HepG2 (cell line): Measurements from ENCODE around the gene CAMK1. TPM values are rescaled to one million over a fixed set of nuclear protein-coding genes. Genes with fewer than 3 reads are reported as not detected.

ENCODE experiments used
- ATAC-seq: fragments of 200-7000 bp; cut with Tn5 transposase; 3 replicates; pipeline ENCODE4 v1.9.1; 2020; ENCODE audit warnings: mild to moderate bottlenecking, moderate library complexity
- BruUV-seq: library from RNA; stranded (reverse); fragments of 400-500 nt; replicated peaks from 2 replicates; lab custom pipeline; 2021; lab: Mats Ljungman, UMichigan
- CTCF ChIA-PET: fragments of 300-600 bp; formaldehyde crosslinking; extraction: SDS; loops from one replicate; lab custom pipeline; 2021; ENCODE audit warnings: low total read pairs, inconsistent platforms, low intra/inter-chr PET ratio; lab: Yijun Ruan, JAX
- POLR2A ChIA-PET: fragments of 350-600 bp; sonication (Branson Sonifier 250); formaldehyde crosslinking; loops from one replicate; lab custom pipeline; 2020; ENCODE audit warnings: antibody characterized with exemption, inconsistent platforms; lab: Yijun Ruan, JAX
- DNase-seq: peaks from one replicate; pipeline ENCODE4 v3.0.0-alpha.2; 2015; ENCODE audit warnings: low spot score
- FAIRE-seq: peaks from 3 replicates; lab custom pipeline; 2011; peaks lifted over from hg19 to GRCh38; lab: Jason Lieb, UNC
- H2AFZ ChIP-seq: one replicate; pipeline ENCODE4 v1.6.1; 2011; ENCODE audit warnings: low read length, inconsistent platforms
- H3K27ac ChIP-seq: fragments of 300-600 bp; 3 replicates; pipeline ENCODE4 v1.8.0; 2011; ENCODE audit warnings: mixed run types, mild to moderate bottlenecking, mixed read lengths, low read length, inconsistent platforms; ENCODE audit not compliant: insufficient read depth; ENCODE audit errors: extremely low read length
- H3K27me3 ChIP-seq, 2 experiments: fragments of 200-600 bp in 1 of 2; 2 replicates in 1 of 2; 3 replicates in 1 of 2; pipeline versions ENCODE4 v1.6.0 to v1.8.0; 2011; ENCODE audit warnings: low read length in 2 of 2, mild to moderate bottlenecking in 2 of 2, moderate library complexity in 2 of 2, inconsistent platforms in 1 of 2; ENCODE audit not compliant: insufficient read depth in 2 of 2, control insufficient read depth in 1 of 2
- H3K36me3 ChIP-seq, 2 experiments: fragments of 200-600 bp in 1 of 2; replicated peaks in 1 of 2; 2 replicates in 1 of 2; 3 replicates in 1 of 2; pipeline versions ENCODE4 v1.5.1 to v1.8.0; 2011; ENCODE audit warnings: low read length in 2 of 2, inconsistent platforms in 1 of 2; ENCODE audit not compliant: insufficient read depth in 2 of 2, control insufficient read depth in 1 of 2
- H3K4me1 ChIP-seq: 2 replicates; pipeline ENCODE4 v1.5.1; 2012; ENCODE audit warnings: low read length, inconsistent platforms; ENCODE audit not compliant: insufficient read depth
- H3K4me2 ChIP-seq: 2 replicates; pipeline ENCODE4 v1.6.0; 2011; ENCODE audit warnings: low read depth, low read length, inconsistent platforms
- H3K4me3 ChIP-seq, 3 experiments: fragments of 200-600 bp in 1 of 3; sonication (generic), shearing (Covaris generic) in 1 of 3; replicated peaks in 1 of 3; 2 replicates each; pipeline ENCODE4 v1.5.1; 2011 to 2016; ENCODE audit warnings: low read length in 3 of 3, inconsistent platforms in 2 of 3, low read depth in 2 of 3, mild to moderate bottlenecking in 2 of 3, control low read depth in 1 of 3, mixed read lengths in 1 of 3; ENCODE audit not compliant: insufficient read depth in 1 of 3
- H3K79me2 ChIP-seq: one replicate; pipeline ENCODE4 v1.6.1; 2011; ENCODE audit warnings: low read length, inconsistent platforms; ENCODE audit not compliant: insufficient read depth
- H3K9ac ChIP-seq: 2 replicates; pipeline ENCODE4 v1.6.0; 2011; ENCODE audit warnings: mild to moderate bottlenecking, low read depth, low read length, inconsistent platforms; ENCODE audit not compliant: insufficient read depth
- H3K9me3 ChIP-seq: 2 replicates; pipeline ENCODE4 v1.5.1; 2012; ENCODE audit warnings: mild to moderate bottlenecking, low read length
- H4K20me1 ChIP-seq: 2 replicates; pipeline ENCODE4 v1.6.0; 2011; ENCODE audit warnings: inconsistent platforms, mild to moderate bottlenecking, low read length, moderate library complexity; ENCODE audit not compliant: insufficient read depth
- HNF1A ChIP-seq, 2 experiments: sonication (generic) in 1 of 2; formaldehyde crosslinking in 1 of 2; IDR thresholded peaks; 2 replicates each; pipeline versions ENCODE4 v1.4.0 to v1.6.1; 2016 to 2020; ENCODE audit warnings: borderline replicate concordance in 1 of 2, low read depth in 1 of 2, mild to moderate bottlenecking in 1 of 2, missing genetic modification reagents in 1 of 2
- HNRNPUL1 ChIP-seq: fragments of 200-400 bp; formaldehyde crosslinking; IDR thresholded peaks from 2 replicates; pipeline ENCODE4 v1.6.1; 2017; ENCODE audit warnings: low read depth, mild to moderate bottlenecking, low read length, moderate library complexity
- HOMEZ ChIP-seq: IDR thresholded peaks from 2 replicates; pipeline ENCODE4 v1.6.1; 2016; ENCODE audit warnings: low read depth
- NFIC ChIP-seq: IDR thresholded peaks from 2 replicates; pipeline ENCODE4 v1.6.1; 2012; ENCODE audit warnings: mild to moderate bottlenecking, low read length, inconsistent platforms
- SP2 ChIP-seq: sonication (generic); formaldehyde crosslinking; IDR thresholded peaks from 2 replicates; pipeline ENCODE4 v1.5.1; 2020; ENCODE audit warnings: mild to moderate bottlenecking, missing genetic modification reagents
- ZEB1 ChIP-seq: IDR thresholded peaks from 2 replicates; pipeline ENCODE4 v1.6.1; 2012; ENCODE audit warnings: mild to moderate bottlenecking, low read depth, inconsistent platforms; ENCODE audit not compliant: insufficient replicate concordance
- ZNF18 ChIP-seq: sonication (generic); formaldehyde crosslinking; IDR thresholded peaks from 2 replicates; pipeline ENCODE4 v1.8.0; 2022; ENCODE audit warnings: mild to moderate bottlenecking, missing genetic modification reagents; ENCODE audit not compliant: insufficient replicate concordance
- ZNF225 ChIP-seq: sonication (generic); formaldehyde crosslinking; IDR thresholded peaks from 2 replicates; pipeline ENCODE4 v1.4.0; 2020; ENCODE audit warnings: mild to moderate bottlenecking, missing genetic modification reagents
- ZNF460 ChIP-seq: sonication (generic); formaldehyde crosslinking; IDR thresholded peaks from 2 replicates; pipeline ENCODE4 v1.5.1; 2020; ENCODE audit warnings: missing genetic modification reagents, mild to moderate bottlenecking, borderline replicate concordance
- ZNF589 ChIP-seq: sonication (generic); formaldehyde crosslinking; conservative IDR thresholded peaks from 2 replicates; pipeline ENCODE4 v1.8.0; 2022; ENCODE audit warnings: mild to moderate bottlenecking, moderate library complexity, missing genetic modification reagents
- ZNF749 ChIP-seq: sonication (generic); formaldehyde crosslinking; IDR thresholded peaks from 2 replicates; pipeline ENCODE4 v1.8.0; 2022; ENCODE audit warnings: mild to moderate bottlenecking, missing genetic modification reagents, moderate library complexity, borderline replicate concordance
- WGBS: methylation state at CpG from one replicate; pipeline ENCODE4 v1.1.6; 2017; ENCODE audit warnings: low lambda C conversion rate; 5-methylcytosine and 5-hydroxymethylcytosine counted together
- in situ Hi-C: cut with HindIII; loops from 2 replicates; pipeline ENCODE4 v1.10.0; 2017; ENCODE audit warnings: low pct_unique_long_range_greater_than_20kb; ENCODE audit not compliant: extremely low pct_ligation_motif_present
- intact Hi-C: fragments of 100-400 bp; cut with micrococcal nuclease; formaldehyde crosslinking; loops from one replicate; pipeline ENCODE4 v1.10.0; 2022; ENCODE audit not compliant: unreplicated experiment
- polyA plus RNA-seq, 8 experiments: library from polyadenylated mRNA; depleted of rRNA in 3 of 8; stranded (reverse) in 7 of 8; unstranded in 1 of 8; fragments of >200 nt; fragmentation: Illumina TruSeq in 4 of 8; extraction: Trizol in 4 of 8; gene quantifications; 2 replicates each; pipeline versions ENCODE4 v1.2.1 to v1.2.3, GENCODE V29; 2011 to 2016; ENCODE audit warnings: low read depth in 4 of 8, missing spikeins in 1 of 8, mixed read lengths in 1 of 8; ENCODE audit not compliant: insufficient read depth in 1 of 8
- total RNA-seq, 5 experiments: library from RNA; depleted of rRNA; stranded (reverse); fragments of >200 nt; fragmentation: Illumina TruSeq; extraction: Trizol; gene quantifications; 2 replicates each; pipeline ENCODE4 v1.2.3, GENCODE V29; 2016; ENCODE audit warnings: low read depth in 1 of 5
- TF ChIP-seq, protein P1 (sequence below), 2 experiments: sonication (generic) in 1 of 2; formaldehyde crosslinking in 1 of 2; IDR thresholded peaks; 2 replicates each; pipeline versions ENCODE4 v1.5.1 to v1.6.1; 2011 to 2020; ENCODE audit warnings: borderline replicate concordance in 1 of 2, low read depth in 1 of 2, low read length in 1 of 2, mild to moderate bottlenecking in 1 of 2, missing genetic modification reagents in 1 of 2, moderate library complexity in 1 of 2

Gene CAMK1
- total and polyA plus RNA-seq, 2 of the 13 experiments (the other 11 are each of a cell fraction or from before 2014, with no cell fraction given), result 26.4 to 53.3 TPM

DNA sequence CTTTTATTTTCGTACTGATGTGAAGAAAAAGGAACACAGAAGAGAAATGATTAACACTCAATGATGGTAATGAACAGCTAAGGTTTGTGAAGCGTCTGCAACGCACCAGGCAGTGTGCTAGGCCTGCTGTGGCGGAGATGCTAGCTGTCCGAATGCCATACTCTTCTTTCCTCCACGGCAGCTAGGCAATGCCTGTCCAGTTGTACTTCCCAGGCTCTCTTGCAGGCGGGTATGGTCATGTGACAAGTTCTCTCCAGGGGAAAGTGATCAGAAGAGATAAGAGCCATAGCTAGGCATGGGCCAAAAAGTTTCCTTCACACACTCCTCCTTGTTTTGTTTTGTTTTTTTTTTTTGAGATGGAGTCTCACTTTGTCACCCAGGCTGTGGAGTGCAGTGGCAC lies 15.9 kb upstream of the CAMK1 start (continued):
- no peak for TF ChIP-seq ZEB1
- no peak for TF ChIP-seq SP2 (CRISPR knock-in tag)
- TF ChIP-seq, all 625 proteins: peak for 0

GRCh38 chr3:9784965-9785364 lies 15.2 kb upstream of the CAMK1 start:
- Histone ChIP-seq H3K27me3 (no peaks in the 10 kb centered on the region), H3K4me3 (no peak overlapping the region), H3K36me3 (peaks cover 23 to 64% of the 10 kb centered on the region in 2 experiments), H3K79me2 (no peaks in the 10 kb centered on the region), H3K9ac (no peak overlapping the region), H3K9me3 (no peaks in the 10 kb centered on the region), H2AFZ (no peak overlapping the region), H3K27ac (no peak overlapping the region), H4K20me1 (no peaks in the 10 kb centered on the region), H3K4me2 (no peak overlapping the region), H3K4me1 (peaks cover 16% of the 10 kb centered on the region)
- WGBS, result 100% methylated on average over 3 of the region's 4 CpGs
- no TSS peak for BruUV-seq
- ChIA-PET CTCF (no interaction called here), POLR2A (no interaction called here)
- no peak for FAIRE-seq
- intact Hi-C loops (no loop called here), in situ Hi-C loops (no loop called here)
- no peak for ATAC-seq
- no peak for DNase-seq
- TF ChIP-seq, protein P1, sequence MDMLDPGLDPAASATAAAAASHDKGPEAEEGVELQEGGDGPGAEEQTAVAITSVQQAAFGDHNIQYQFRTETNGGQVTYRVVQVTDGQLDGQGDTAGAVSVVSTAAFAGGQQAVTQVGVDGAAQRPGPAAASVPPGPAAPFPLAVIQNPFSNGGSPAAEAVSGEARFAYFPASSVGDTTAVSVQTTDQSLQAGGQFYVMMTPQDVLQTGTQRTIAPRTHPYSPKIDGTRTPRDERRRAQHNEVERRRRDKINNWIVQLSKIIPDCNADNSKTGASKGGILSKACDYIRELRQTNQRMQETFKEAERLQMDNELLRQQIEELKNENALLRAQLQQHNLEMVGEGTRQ (IDR thresholded peaks at IDR 0.05; ENCODE audit: low read depth, low read length), result no peak
- TF ChIP-seq, protein P1 (CRISPR knock-in tag; IDR thresholded peaks at IDR 0.05; ENCODE audit: borderline replicate concordance), result no peak
- no peak for TF ChIP-seq HNRNPUL1
- no peak for TF ChIP-seq ZEB1
- no peak for TF ChIP-seq ZNF225 (CRISPR knock-in tag)
- TF ChIP-seq ZNF749 (CRISPR knock-in tag), result no peak
- no peak for TF ChIP-seq ZNF589
- no peak for TF ChIP-seq ZNF460 (CRISPR knock-in tag)
- no peak for TF ChIP-seq HOMEZ (CRISPR knock-in tag)
- TF ChIP-seq HNF1A (IDR thresholded peaks at IDR 0.05; ENCODE audit: low read depth), result no peak
- TF ChIP-seq HNF1A (CRISPR knock-in tag; IDR thresholded peaks at IDR 0.05; ENCODE audit: borderline replicate concordance), result no peak
- TF ChIP-seq NFIC, result no peak
- no peak for TF ChIP-seq ZNF18 (CRISPR knock-in tag)
